ENCODE data around the gene SPRN. TPM values are rescaled to one million over a fixed set of nuclear protein-coding genes. Genes with fewer than 3 reads are reported as not detected.

Gene SPRN
- total RNA-seq, 1 experiment from 2014 or later = 0.59 TPM

DNA sequence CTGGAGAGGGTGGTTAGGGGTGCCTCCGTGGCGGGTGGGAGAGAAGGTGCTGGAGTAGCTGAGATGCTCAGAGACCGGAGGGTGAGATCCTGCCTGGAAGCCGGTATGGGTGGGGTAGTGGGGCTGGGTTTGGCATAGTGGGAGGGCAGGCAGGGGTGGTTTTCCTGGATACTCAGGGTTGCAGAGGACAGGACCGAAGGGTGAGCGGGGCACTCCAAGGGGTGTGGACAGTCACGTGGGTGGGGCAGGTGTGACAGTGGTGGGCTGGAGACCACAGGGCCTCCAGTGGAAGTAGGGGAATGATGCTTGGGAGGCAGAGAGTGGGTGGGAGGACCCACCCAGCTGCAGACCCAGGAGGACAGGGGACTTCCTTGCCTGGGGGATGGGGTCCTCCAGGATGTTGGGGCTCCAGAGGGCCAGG lies 31.2 kb upstream of the SPRN start:
- TF ChIP-seq NR2C2 (CRISPR knock-in tag; IDR thresholded peaks at IDR 0.05) (no peak), ZBTB21 (CRISPR knock-in tag; IDR thresholded peaks at IDR 0.05; ENCODE audit: borderline replicate concordance) (no peak)
- Mint-ChIP-seq H3K36me3 (peaks cover 45% of the 10 kb centered on the region), H3K4me3 (no peak overlapping the region), H3K27ac (no peak overlapping the region), H3K4me1 (no peaks in the 10 kb centered on the region), H3K9me3 (peaks cover 52% of the 10 kb centered on the region), H3K27me3 (ENCODE audit: low read depth) (peaks cover 10% of the 10 kb centered on the region)
- DNase-seq (ENCODE audit: low spot score) = no peak
- ATAC-seq = no peak
- ChIA-PET POLR2A (no interaction called here), CTCF (no interaction called here)

DNA sequence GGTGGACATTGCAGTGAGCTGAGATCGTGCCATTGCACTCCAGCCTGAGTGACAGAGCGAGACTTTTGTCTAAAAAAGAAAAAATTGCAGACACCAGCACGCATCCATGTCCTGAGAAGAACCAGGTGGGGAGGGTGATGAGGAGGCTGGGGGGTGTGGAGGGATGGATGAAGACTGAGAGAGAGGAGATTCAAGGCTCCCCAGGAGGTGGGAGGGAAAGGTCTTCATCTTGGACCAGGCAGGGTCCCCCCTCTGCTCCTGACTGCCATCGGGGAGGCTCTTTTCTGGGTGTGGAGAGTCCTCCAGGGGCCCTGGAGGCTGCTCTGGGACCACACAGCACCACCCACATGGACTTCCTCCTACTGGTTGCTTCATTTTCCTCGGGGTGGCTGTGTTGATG lies 30.8 kb upstream of the SPRN start:
- DNase-seq (ENCODE audit: low spot score) (no peak), ATAC-seq (no peak)
- POLR2A ChIA-PET = no interaction called here

DNA sequence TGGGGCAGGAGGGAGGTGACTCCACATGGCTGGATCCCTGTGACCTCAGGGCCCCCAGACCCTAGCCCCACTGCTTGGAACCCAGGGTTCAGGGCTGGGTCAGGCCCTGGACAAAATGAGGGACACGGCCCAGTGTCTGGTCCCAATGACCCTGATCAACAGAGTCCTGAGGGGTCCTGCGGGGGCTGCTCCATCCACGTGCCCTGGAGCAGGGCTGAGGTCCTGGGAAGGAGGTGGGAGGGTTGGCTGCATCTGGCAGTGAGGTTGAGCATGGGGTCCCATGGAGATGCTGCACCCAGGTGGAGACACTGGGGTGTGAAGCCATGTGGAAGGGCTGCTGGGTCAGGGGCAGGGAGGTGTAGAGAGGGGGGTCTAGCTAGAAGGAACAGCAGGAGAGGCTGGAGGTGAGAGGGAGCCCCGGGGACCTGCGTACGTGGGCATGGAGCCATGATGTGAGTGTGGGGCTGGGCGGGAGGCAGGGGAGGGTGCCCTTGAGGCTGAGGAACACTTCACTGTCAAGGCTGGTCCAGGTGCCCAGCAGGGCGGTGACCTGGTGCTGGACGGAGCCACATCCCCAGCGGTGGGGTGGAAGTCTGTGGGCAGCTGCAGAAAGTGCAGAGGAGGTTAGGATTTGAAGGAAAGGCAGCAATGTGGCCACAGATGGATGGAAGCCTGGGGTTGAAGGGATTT lies 29.9 kb upstream of the SPRN start:
- TF ChIP-seq SP1 (CRISPR knock-in tag; conservative IDR thresholded peaks at IDR 0.05) (no peak), IRF2 (CRISPR knock-in tag; IDR thresholded peaks at IDR 0.05; ENCODE audit: borderline replicate concordance, low read depth) (no peak), ZNF219 (CRISPR knock-in tag; IDR thresholded peaks at IDR 0.05; ENCODE audit: borderline replicate concordance) (no peak)
- TF ChIP-seq, protein P1, sequence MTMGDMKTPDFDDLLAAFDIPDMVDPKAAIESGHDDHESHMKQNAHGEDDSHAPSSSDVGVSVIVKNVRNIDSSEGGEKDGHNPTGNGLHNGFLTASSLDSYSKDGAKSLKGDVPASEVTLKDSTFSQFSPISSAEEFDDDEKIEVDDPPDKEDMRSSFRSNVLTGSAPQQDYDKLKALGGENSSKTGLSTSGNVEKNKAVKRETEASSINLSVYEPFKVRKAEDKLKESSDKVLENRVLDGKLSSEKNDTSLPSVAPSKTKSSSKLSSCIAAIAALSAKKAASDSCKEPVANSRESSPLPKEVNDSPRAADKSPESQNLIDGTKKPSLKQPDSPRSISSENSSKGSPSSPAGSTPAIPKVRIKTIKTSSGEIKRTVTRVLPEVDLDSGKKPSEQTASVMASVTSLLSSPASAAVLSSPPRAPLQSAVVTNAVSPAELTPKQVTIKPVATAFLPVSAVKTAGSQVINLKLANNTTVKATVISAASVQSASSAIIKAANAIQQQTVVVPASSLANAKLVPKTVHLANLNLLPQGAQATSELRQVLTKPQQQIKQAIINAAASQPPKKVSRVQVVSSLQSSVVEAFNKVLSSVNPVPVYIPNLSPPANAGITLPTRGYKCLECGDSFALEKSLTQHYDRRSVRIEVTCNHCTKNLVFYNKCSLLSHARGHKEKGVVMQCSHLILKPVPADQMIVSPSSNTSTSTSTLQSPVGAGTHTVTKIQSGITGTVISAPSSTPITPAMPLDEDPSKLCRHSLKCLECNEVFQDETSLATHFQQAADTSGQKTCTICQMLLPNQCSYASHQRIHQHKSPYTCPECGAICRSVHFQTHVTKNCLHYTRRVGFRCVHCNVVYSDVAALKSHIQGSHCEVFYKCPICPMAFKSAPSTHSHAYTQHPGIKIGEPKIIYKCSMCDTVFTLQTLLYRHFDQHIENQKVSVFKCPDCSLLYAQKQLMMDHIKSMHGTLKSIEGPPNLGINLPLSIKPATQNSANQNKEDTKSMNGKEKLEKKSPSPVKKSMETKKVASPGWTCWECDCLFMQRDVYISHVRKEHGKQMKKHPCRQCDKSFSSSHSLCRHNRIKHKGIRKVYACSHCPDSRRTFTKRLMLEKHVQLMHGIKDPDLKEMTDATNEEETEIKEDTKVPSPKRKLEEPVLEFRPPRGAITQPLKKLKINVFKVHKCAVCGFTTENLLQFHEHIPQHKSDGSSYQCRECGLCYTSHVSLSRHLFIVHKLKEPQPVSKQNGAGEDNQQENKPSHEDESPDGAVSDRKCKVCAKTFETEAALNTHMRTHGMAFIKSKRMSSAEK (CRISPR knock-in tag; IDR thresholded peaks at IDR 0.05; ENCODE audit: borderline replicate concordance) = no peak
- TF ChIP-seq, protein P2, sequence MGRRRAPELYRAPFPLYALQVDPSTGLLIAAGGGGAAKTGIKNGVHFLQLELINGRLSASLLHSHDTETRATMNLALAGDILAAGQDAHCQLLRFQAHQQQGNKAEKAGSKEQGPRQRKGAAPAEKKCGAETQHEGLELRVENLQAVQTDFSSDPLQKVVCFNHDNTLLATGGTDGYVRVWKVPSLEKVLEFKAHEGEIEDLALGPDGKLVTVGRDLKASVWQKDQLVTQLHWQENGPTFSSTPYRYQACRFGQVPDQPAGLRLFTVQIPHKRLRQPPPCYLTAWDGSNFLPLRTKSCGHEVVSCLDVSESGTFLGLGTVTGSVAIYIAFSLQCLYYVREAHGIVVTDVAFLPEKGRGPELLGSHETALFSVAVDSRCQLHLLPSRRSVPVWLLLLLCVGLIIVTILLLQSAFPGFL (CRISPR knock-in tag; IDR thresholded peaks at IDR 0.05; ENCODE audit: borderline replicate concordance) = no peak
- TF ChIP-seq, protein P3, sequence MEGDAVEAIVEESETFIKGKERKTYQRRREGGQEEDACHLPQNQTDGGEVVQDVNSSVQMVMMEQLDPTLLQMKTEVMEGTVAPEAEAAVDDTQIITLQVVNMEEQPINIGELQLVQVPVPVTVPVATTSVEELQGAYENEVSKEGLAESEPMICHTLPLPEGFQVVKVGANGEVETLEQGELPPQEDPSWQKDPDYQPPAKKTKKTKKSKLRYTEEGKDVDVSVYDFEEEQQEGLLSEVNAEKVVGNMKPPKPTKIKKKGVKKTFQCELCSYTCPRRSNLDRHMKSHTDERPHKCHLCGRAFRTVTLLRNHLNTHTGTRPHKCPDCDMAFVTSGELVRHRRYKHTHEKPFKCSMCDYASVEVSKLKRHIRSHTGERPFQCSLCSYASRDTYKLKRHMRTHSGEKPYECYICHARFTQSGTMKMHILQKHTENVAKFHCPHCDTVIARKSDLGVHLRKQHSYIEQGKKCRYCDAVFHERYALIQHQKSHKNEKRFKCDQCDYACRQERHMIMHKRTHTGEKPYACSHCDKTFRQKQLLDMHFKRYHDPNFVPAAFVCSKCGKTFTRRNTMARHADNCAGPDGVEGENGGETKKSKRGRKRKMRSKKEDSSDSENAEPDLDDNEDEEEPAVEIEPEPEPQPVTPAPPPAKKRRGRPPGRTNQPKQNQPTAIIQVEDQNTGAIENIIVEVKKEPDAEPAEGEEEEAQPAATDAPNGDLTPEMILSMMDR (IDR thresholded peaks at IDR 0.05) = no peak
- ATAC-seq (no peak), DNase-seq (ENCODE audit: low spot score) (no peak)
- H3K4me1 Mint-ChIP-seq = no peaks in the 10 kb centered on the region
- no peak overlapping the region for H3K4me3 Mint-ChIP-seq
- H3K9me3 Mint-ChIP-seq = peaks cover 58% of the 10 kb centered on the region
- peaks cover 42% of the 10 kb centered on the region for H3K36me3 Mint-ChIP-seq
- CTCF ChIA-PET = no interaction called here
- no peak overlapping the region for H3K27ac Mint-ChIP-seq
- peaks cover 11% of the 10 kb centered on the region for H3K27me3 Mint-ChIP-seq (ENCODE audit: low read depth)
- POLR2A ChIA-PET = no interaction called here

More for the DNA sequence above, 30.8 kb upstream of the SPRN start:
- H3K4me1 Mint-ChIP-seq = no peaks in the 10 kb centered on the region
- no peak overlapping the region for H3K4me3 Mint-ChIP-seq
- no peak for TF ChIP-seq FOXK1 (CRISPR knock-in tag; IDR thresholded peaks at IDR 0.05)
- no peak for TF ChIP-seq JUN (CRISPR knock-in tag; IDR thresholded peaks at IDR 0.05)
- TF ChIP-seq, protein P4, sequence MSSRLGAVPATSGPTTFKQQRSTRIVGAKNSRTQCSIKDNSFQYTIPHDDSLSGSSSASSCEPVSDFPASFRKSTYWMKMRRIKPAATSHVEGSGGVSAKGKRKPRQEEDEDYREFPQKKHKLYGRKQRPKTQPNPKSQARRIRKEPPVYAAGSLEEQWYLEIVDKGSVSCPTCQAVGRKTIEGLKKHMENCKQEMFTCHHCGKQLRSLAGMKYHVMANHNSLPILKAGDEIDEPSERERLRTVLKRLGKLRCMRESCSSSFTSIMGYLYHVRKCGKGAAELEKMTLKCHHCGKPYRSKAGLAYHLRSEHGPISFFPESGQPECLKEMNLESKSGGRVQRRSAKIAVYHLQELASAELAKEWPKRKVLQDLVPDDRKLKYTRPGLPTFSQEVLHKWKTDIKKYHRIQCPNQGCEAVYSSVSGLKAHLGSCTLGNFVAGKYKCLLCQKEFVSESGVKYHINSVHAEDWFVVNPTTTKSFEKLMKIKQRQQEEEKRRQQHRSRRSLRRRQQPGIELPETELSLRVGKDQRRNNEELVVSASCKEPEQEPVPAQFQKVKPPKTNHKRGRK (CRISPR knock-in tag; IDR thresholded peaks at IDR 0.05; ENCODE audit: borderline replicate concordance) = no peak
- TF ChIP-seq, protein P5, sequence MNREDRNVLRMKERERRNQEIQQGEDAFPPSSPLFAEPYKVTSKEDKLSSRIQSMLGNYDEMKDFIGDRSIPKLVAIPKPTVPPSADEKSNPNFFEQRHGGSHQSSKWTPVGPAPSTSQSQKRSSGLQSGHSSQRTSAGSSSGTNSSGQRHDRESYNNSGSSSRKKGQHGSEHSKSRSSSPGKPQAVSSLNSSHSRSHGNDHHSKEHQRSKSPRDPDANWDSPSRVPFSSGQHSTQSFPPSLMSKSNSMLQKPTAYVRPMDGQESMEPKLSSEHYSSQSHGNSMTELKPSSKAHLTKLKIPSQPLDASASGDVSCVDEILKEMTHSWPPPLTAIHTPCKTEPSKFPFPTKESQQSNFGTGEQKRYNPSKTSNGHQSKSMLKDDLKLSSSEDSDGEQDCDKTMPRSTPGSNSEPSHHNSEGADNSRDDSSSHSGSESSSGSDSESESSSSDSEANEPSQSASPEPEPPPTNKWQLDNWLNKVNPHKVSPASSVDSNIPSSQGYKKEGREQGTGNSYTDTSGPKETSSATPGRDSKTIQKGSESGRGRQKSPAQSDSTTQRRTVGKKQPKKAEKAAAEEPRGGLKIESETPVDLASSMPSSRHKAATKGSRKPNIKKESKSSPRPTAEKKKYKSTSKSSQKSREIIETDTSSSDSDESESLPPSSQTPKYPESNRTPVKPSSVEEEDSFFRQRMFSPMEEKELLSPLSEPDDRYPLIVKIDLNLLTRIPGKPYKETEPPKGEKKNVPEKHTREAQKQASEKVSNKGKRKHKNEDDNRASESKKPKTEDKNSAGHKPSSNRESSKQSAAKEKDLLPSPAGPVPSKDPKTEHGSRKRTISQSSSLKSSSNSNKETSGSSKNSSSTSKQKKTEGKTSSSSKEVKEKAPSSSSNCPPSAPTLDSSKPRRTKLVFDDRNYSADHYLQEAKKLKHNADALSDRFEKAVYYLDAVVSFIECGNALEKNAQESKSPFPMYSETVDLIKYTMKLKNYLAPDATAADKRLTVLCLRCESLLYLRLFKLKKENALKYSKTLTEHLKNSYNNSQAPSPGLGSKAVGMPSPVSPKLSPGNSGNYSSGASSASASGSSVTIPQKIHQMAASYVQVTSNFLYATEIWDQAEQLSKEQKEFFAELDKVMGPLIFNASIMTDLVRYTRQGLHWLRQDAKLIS (CRISPR knock-in tag; IDR thresholded peaks at IDR 0.05; ENCODE audit: borderline replicate concordance) = no peak
- TF ChIP-seq KAT7 (CRISPR knock-in tag; IDR thresholded peaks at IDR 0.05; ENCODE audit: borderline replicate concordance) = no peak
- no peak for TF ChIP-seq ESRRA (CRISPR knock-in tag; IDR thresholded peaks at IDR 0.05; ENCODE audit: borderline replicate concordance)
- TF ChIP-seq CREM (CRISPR knock-in tag; IDR thresholded peaks at IDR 0.05) = no peak
- no peak for TF ChIP-seq SMAD4 (CRISPR knock-in tag; IDR thresholded peaks at IDR 0.05)
- TF ChIP-seq ZNF232 (CRISPR knock-in tag; IDR thresholded peaks at IDR 0.05) = no peak
- TF ChIP-seq OVOL2 (CRISPR knock-in tag; IDR thresholded peaks at IDR 0.05; ENCODE audit: borderline replicate concordance) = no peak
- no peak for TF ChIP-seq FOXP1 (CRISPR knock-in tag; IDR thresholded peaks at IDR 0.05; ENCODE audit: borderline replicate concordance)
- H3K27ac Mint-ChIP-seq = no peak overlapping the region
- H3K36me3 Mint-ChIP-seq = peaks cover 42% of the 10 kb centered on the region
- CTCF ChIA-PET = no interaction called here
- H3K9me3 Mint-ChIP-seq = peaks cover 50% of the 10 kb centered on the region
- H3K27me3 Mint-ChIP-seq (ENCODE audit: low read depth) = peaks cover 11% of the 10 kb centered on the region

All from WTC11 (cell line).